GM19035 (cell line): Measurements from ENCODE around the gene MUC5AC.
"Not testable (repeated sequence)": the region's sequence is repeated elsewhere in the genome, so short reads cannot be mapped to it uniquely, and the experiment has no call there.

ENCODE experiments used
- ATAC-seq: cut with Tn5 transposase; IDR thresholded peaks from one replicate; pipeline ENCODE4 v1.9.1; 2021; ENCODE audit not compliant: unreplicated experiment

The MUC5AC gene

DNA sequence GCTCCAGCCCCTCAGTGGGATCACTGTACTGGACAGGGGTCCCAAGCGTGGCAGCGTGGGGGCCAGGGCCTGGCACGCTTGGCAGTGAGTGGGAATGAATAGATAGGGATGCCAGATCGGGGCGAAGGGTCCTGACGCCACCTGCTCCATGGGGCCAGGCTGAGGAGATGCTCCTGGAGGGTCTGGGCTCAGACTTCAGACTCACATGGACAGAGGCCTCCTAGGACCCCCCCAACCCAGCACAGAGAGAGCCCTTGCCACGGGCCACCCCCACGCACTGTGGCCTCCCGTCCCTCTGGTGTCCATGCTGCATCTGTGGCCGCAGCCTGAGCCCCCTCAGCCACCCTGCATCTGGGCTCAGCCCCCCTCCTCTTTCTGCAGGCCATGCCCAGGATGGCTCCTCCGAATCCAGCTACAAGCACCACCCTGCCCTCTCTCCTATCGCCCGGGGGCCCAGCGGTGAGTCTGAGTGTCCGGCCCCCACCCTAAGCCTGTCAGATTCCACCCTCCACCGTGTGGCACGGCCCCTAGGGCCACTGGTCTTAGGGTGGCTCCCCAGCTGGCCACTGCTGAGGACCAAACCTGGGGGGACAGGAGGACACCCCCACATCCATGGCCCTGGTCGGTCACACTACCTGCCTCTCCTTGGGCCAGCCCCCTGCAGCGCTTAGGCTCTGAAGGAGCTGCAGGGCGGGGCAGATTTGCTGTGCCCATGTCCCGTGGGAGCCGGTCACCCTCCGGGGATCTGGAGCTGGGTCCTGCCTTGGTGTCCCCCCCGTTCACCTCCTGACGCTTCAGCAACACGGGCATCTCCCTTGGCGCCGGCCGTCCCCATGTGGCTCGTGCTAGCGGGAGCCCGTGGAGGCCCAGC is 2.7 kb downstream of the MUC5AC start:
- no peak for ATAC-seq

DNA sequence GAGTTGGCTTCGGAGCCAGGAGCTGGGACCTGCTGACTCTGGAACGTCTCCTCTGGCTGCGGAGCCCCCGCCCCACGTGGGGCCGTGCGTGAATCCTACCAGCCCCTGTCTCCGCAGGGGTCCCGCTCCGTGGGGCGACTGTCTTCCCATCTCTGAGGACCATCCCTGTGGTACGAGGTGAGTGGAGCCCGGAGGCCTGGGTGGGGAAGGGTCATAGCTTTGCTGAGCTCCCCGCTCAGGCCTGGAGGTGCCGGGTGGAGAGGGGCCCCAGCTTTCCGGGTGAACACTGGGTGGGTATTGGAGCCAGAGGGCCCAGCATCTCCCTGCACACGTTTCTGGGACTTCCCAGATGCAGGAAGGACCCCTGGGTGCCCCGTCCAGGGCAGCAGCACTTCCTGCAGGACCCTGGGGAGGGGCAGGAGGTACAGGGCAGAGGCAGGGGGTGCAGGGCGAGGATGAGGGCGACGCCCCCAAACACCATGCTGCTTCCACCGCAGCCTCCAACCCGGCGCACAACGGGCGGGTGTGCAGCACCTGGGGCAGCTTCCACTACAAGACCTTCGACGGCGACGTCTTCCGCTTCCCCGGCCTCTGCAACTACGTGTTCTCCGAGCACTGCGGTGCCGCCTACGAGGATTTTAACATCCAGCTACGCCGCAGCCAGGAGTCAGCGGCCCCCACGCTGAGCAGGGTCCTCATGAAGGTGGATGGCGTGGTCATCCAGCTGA is 3.8 kb downstream of the MUC5AC start:
- ATAC-seq, result no peak

DNA sequence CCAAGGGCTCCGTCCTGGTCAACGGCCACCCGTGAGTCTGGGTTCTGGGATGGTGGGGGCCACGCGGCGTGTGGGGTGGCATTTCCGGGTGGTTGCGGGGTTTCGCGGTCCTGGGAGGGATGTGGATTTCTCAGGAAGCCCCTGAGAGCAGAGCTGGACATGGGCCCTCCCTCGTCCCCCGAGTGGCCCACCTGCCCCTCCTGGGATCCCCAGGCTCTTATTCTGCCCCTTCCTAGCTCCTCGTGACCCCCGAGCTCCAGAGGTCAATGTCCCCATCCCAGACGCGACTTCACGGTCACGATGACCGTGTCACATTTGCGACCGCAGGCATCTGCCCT is 4.4 kb downstream of the MUC5AC start:
- ATAC-seq, result no peak

DNA sequence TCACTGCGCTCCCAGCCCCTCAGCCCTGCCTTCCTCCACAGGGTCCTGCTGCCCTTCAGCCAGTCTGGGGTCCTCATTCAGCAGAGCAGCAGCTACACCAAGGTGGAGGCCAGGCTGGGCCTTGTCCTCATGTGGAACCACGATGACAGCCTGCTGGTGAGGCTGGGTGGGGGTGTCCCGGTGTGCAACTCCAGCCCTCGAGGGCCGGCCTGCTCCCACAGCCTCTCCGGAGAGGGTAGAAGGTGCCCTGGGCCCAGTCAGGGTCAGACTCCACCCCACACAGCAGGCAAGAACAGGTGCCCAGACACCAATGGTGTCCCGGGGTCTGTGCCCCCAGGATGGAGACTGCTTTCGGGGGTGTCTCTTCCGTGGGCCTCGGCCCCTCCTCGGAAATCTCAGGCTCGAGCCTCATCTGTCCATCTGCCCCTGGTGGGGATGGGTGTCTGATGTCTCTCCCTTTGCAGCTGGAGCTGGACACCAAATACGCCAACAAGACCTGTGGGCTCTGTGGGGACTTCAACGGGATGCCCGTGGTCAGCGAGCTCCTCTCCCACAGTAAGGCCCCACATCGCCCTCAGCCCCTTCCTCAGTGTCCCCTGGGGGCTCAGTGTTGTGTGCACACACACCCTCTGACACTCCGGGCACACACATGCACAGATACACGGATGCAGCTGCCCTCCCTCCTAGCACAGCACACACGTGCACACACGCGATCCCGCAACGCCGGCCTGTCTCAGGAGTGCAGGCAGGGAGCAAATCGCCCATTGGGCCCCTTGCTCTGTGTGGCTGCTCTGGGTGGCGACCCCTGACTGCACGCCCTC is 4.9 kb downstream of the MUC5AC start:
- ATAC-seq, result no peak

DNA sequence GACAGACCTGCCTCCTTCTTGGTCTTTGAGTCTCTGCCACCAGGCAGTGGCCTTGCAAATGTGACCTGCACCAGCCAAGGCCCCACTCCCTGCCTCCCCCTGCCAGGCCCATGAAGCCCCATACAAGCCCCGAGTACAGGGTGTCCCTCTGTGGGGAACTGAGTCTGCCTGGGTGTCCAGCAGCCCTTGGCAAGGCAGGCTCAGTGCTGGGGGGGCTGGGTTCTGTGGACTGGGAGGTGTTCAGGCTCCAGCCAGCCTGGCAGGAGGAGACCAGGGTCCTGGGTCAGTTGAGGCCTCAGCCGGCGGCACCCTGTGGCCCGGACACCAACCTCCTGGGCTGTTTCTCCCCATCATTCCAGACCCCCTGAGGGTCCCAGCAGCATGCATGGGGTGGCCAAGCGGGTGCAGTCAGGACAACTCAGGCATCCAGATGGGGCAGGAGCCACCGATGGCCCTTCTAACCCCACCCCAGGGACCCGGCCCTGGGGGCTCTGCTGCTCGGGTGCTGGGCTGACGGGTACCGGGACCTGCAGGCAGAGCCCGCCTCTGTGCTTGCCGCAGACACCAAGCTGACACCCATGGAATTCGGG is 5.7 kb downstream of the MUC5AC start:
- no peak for ATAC-seq

DNA sequence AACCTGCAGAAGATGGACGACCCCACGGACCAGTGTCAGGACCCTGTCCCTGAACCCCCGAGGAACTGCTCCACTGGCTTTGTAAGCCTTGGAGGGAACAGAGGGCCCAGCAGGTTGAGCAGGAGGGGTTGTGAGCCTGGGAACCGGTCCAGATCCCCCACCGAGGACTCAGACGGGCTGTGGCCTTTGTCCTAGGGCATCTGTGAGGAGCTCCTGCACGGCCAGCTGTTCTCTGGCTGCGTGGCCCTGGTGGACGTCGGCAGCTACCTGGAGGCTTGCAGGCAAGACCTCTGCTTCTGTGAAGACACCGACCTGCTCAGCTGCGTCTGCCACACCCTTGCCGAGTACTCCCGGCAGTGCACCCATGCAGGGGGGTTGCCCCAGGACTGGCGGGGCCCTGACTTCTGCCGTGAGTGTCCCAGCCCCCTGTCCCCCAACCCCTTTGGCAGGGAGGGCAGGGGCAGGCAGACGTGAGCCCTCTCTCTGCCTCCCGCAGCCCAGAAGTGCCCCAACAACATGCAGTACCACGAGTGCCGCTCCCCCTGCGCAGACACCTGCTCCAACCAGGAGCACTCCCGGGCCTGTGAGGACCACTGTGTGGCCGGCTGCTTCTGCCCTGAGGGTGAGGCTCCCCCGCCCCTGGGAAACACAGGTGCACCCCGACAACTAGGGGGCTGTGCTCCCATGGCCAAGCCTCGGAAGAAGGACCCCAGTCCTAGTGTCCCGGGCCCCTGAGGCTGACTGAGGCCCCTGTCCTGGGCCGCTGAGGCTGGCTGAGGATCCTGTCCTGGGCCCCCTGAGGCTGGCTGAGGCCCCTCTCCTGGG is 6.4 kb downstream of the MUC5AC start:
- ATAC-seq, result no peak

DNA sequence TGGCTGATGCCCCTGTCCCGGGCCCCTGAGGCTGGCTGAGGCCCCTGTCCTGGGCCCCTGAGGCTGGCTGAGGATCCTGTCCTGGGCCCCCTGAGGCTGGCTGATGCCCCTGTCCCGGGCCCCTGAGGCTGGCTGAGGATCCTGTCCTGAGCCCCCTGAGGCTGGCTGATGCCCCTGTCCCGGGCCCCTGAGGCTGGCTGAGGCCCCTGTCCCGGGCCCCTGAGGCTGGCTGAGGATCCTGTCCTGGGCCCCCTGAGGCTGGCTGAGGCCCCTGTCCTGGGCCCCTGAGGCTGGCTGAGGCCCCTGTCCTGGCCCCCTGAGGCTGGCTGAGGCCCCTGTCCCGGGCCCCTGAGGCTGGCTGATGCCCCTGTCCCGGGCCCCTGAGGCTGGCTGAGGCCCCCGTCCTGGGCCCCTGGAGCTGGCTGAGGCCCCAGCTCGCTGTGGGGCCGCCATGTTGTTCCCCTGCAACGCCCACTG is 7.1 kb downstream of the MUC5AC start:
- not testable (repeated sequence) for ATAC-seq

DNA sequence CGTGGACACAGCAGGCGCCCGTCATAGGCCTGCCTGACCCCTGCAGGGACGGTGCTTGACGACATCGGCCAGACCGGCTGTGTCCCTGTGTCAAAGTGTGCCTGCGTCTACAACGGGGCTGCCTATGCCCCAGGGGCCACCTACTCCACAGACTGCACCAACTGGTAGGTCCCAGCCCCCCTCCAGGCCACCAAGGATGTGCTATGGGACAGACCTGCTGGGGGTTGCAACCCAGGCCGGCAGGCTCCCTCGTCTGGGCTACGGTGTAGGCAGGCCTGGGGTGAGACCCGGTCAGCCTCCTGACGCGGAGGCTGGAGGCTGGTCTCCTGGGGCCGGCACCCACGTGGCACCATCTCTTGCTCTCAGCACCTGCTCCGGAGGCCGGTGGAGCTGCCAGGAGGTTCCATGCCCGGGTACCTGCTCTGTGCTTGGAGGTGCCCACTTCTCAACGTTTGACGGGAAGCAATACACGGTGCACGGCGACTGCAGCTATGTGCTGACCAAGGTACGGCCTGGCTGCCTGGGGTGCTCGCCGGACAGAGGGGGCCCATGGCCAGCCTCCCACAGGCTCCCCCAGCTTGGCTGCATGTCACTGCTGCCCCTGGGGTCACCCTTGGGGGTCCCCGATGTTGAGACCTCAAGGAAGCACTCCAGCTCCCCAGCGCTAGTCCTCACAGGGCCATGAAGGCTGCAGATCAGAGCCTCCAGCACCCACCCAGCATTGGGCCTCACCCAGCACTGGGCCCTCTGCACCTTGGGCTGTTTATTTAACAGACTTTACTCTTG is 7.7 kb downstream of the MUC5AC start:
- no peak for ATAC-seq

DNA sequence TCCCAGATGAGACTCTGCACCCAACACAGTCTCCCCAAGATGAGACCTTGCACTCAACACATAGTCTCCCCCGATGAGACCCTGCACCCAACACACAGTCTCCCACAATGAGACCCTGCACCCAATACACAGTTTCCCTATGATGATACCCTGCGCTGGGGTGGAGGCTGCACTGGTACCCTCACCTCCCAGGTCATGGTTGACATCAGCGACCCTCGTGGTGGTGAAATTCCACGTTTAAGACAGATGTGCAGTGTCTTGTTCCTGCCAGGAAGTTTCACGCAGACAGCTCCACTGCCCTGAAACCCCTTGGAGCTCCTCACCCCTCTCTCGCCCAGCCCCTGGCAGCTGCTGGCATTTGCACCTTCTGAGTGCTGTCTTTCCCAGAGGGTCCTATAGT is 9.5 kb downstream of the MUC5AC start:
- no peak for ATAC-seq

DNA sequence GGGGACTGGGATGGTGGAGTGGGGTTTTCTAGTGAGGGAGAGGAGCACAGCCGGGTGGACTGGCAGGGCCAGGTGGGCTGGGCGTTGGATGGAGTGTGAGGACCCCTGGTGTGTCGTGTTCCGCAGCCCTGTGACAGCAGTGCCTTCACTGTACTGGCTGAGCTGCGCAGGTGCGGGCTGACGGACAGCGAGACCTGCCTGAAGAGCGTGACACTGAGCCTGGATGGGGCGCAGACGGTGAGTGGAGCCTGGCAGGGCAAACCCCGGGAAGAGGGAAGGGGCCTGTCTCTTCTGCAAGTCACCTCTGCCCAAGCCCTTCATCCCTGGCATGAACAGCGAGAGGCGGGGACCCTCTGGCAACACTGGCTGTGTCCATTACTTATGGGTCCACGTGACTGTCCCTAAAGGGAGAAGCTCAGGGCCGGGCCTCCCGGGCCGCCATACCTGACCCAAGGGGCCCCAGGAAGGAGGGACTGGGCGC is 10.0 kb downstream of the MUC5AC start:
- ATAC-seq, result no peak

DNA sequence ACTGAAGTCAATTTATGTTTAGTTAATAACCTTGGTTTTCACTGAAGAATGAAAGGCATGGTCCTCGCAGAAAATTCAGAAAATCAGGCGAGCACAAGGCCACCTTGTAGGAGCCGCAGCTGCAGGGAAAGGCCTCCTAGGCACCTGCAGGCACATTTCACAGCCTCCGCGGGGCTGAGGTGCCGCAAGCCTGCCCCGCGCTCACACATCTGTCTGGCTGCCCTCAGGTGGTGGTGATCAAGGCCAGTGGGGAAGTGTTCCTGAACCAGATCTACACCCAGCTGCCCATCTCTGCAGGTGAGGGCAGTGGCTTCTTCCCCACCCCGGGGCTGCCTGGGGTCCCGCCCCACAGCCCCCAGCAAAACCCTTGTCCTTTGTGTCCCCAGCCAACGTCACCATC is 10.5 kb downstream of the MUC5AC start:
- no peak for ATAC-seq

DNA sequence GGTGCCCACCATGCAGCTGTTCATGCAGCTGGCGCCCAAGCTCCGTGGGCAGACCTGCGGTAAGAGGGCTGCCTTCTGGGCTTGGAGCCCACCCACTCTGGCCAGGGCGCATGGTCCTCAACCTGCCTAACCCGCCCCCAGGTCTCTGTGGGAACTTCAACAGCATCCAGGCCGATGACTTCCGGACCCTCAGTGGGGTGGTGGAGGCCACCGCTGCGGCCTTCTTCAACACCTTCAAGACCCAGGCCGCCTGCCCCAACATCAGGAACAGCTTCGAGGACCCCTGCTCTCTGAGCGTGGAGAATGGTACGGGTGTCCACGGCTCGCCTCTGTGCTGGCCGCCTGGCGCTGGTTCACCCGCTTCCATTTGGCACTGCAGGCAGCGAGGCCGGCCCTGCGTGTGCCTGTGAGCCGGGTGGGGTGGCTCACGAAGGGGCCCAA is 11.0 kb downstream of the MUC5AC start:
- no peak for ATAC-seq

DNA sequence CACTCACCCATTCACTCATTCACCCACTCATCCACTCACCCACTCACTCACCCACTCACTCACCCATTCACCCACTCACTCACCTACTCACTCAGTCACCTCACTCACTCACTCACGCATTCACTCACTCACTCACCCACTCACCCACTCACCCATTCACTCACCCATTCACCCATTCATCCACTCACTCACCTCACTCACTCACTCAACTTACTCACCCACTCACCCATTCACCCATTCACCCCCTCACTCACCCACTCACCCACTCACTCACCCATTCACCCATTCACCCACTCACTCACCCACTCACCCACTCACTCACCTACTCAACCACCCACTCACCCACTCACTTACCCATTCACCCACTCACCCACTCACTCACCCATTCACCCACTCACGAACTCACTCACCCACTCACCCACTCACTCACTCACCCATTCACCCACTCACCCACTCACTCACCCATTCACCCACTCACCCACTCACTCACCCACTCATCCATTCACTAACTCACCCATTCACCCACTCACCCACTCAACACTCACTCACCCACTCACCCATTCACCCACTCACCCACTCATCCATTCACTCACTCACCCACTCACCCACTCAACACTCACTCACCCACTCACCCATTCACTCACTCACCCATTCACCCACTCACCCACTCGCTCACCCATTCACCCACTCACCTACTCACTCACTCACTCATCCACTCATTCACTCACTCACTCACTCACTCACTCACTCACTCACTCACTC is 13.7 kb downstream of the MUC5AC start:
- no peak for ATAC-seq

DNA sequence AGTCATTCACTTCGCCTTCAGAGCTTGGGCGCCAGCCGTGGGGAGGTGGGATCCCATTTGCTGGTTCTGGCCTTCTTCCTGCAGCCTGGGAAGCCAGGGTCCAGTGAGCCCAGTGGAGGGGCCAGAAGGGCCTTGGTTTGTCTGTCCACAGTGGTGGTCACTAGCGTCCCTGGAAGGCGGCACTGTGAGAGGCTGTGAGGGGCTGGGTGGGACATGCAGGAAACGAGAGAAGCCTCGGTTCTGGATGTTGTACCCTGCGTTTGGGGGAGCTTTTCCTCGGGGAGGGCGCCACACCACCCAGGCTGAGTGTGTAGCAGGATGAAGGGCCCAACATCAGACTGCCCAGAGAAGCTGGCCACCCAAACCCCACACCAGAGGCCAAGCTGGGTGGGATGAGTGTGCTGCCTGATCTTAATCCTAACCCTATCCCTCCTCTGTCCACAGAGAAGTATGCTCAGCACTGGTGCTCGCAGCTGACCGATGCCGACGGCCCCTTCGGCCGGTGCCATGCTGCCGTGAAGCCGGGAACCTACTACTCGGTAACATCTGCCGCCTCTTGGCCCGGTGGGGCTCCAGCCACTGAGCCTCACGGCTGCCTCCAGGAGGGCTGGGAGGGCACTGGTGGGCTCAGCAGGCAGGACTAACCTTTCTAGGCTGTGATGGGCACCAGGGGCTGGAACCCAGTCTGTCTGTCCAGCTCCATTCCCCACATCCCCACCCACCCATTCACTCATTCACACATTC is 14.4 kb downstream of the MUC5AC start:
- ATAC-seq, result no peak

DNA sequence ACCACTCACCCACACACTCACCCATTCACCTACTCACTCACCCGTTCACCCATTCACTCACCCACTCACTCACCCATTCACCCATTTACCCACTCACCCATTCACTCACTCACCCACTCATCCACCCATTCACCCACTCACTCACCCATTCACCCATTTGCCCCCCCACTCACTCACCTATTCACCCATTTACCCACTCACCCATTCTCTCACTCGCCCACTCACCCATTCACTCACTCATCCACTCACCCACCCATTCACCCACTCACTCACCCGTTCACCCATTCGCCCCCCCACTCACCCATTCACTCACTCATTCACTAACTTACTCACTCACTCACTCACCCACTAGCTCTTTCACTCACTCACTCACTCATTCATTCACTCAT is 15.0 kb downstream of the MUC5AC start:
- no peak for ATAC-seq

DNA sequence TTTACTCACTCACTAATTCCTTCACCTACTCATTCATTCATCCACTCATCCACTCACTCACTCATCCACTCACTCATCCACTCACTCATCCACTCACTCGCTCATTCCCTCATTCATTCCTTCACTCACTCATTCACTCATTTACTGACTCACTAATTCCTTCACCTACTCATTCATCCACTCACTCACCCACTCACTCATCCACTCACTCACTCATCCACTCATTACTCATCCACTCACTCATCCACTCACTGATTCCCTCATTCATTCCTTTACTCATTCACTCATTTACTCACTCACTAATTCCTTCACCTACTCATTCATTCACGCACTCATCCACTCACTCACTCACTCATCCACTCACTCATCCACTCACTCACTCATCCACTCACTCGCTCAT is 15.6 kb downstream of the MUC5AC start:
- not testable (repeated sequence) for ATAC-seq

DNA sequence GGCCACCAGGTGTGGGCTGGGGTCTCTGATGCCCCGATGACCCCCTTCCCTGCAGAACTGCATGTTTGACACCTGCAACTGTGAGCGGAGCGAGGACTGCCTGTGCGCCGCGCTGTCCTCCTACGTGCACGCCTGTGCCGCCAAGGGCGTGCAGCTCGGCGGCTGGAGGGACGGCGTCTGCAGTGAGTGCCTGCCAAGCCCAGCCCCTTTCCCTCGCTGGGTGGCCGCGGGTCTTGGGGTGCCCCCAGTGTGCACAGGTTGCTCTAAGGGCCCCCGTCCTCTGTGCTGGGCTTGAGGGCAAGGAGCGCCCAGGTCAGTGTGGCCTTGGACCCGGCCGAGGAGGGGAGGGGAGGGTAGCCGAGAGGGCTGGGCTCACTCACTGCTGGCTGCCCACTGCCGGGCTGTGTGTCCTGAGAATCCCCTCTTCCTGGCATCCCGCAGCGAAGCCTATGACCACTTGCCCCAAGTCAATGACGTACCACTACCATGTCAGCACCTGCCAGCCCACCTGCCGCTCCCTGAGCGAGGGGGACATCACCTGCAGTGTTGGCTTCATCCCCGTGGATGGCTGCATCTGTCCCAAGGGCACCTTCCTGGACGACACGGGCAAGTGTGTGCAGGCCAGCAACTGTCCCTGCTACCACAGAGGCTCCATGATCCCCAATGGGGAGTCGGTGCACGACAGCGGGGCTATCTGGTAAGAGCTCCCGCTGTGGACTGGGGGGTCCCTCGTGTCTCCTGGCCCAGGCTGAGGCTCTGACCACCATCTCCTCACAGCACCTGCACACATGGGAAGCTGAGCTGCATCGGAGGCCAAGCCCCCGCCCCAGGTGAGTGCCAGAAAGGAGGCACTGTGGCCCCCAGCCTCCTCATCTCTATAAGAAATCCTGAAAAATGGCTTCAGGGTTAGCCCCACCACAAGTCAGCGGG is 17.0 kb downstream of the MUC5AC start:
- ATAC-seq, result no peak
